Epithelial cell of proximal tubule (primary cell): ENCODE results near the gene ATP6V0B. TPM values are rescaled to one million over a fixed set of nuclear protein-coding genes. Genes with fewer than 3 reads are reported as not detected.

ENCODE experiments used
- DNase-seq: peaks from one replicate; pipeline ENCODE4 v3.0.0-alpha.2; 2011; ENCODE audit warnings: low read depth
- H3K4me3 ChIP-seq: 2 replicates; pipeline ENCODE4 v1.5.1; 2011; ENCODE audit warnings: low read depth, mild to moderate bottlenecking, low read length
- CTCF ChIP-seq: conservative IDR thresholded peaks from 2 replicates; pipeline ENCODE4 v1.5.1; 2012; ENCODE audit warnings: low read depth, mild to moderate bottlenecking, low read length
- total RNA-seq: library from RNA; depleted of rRNA; stranded (reverse); fragments of >200 nt; gene quantifications from 2 replicates; pipeline ENCODE4 v1.2.3, GENCODE V29; 2015

Gene ATP6V0B
- total RNA-seq, 1 donor from 2014 or later: 139 TPM

- no peak for TF ChIP-seq CTCF
- no peak for DNase-seq
- H3K4me3 ChIP-seq: peak overlapping the region; percentile 79
Measured at GRCh38 chr1:43992232-43992995, 17.7 kb downstream of the ATP6V0B start.

GRCh38 chr1:43993206-43993914 lies 18.6 kb downstream of the ATP6V0B start:
- no peak overlapping the region for H3K4me3 ChIP-seq
- no peak for TF ChIP-seq CTCF
- DNase-seq: no peak

GRCh38 chr1:43994071-43994470 lies 19.3 kb downstream of the ATP6V0B start:
- no peak overlapping the region for H3K4me3 ChIP-seq
- DNase-seq: no peak
- no peak for TF ChIP-seq CTCF

- peak; percentile 39 for TF ChIP-seq CTCF
- no peak for DNase-seq
- H3K4me3 ChIP-seq: no peak overlapping the region
Measured at GRCh38 chr1:43994794-43995790, 20.3 kb downstream of the ATP6V0B start.

- no peak overlapping the region for H3K4me3 ChIP-seq
- no peak for DNase-seq
- TF ChIP-seq CTCF: no peak
Measured at GRCh38 chr1:43995984-43996732, 21.4 kb downstream of the ATP6V0B start.

GRCh38 chr1:43996733-43997115 lies 22.0 kb downstream of the ATP6V0B start:
- TF ChIP-seq CTCF: no peak
- no peak overlapping the region for H3K4me3 ChIP-seq
- no peak for DNase-seq
